HepG2 (cell line): ENCODE data around the gene ZBTB17. TPM values are rescaled to one million over a fixed set of nuclear protein-coding genes. Genes with fewer than 3 reads are reported as not detected.
A peak's percentile ranks its signal among the peaks of the same experiment; 100 is the strongest.

Source experiments
- AHDC1 ChIP-seq: sonication (generic); formaldehyde crosslinking; IDR thresholded peaks from 2 replicates; pipeline ENCODE4 v1.5.1; 2020; ENCODE audit warnings: mild to moderate bottlenecking, missing genetic modification reagents, borderline replicate concordance
- ARID2 ChIP-seq: sonication (generic); formaldehyde crosslinking; IDR thresholded peaks from 2 replicates; pipeline ENCODE4 v1.8.1; 2022; ENCODE audit warnings: mild to moderate bottlenecking, missing genetic modification reagents, borderline replicate concordance
- ATF7-NPFF ChIP-seq: sonication (generic); formaldehyde crosslinking; IDR thresholded peaks from 2 replicates; pipeline ENCODE4 v1.8.1; 2023; ENCODE audit warnings: mild to moderate bottlenecking, low read depth, missing genetic modification reagents, moderate library complexity
- EHMT2 ChIP-seq: fragments of 200-600 bp; sonication (generic); IDR thresholded peaks from 2 replicates; pipeline ENCODE4 v1.7.0; 2017; ENCODE audit warnings: antibody characterized with exemption, low read depth, low read length, borderline replicate concordance
- NPAS2 ChIP-seq: sonication (generic); formaldehyde crosslinking; IDR thresholded peaks from 2 replicates; pipeline ENCODE4 v1.8.0; 2022; ENCODE audit warnings: mild to moderate bottlenecking, missing genetic modification reagents, borderline replicate concordance
- PAX8 ChIP-seq: sonication (generic); formaldehyde crosslinking; IDR thresholded peaks from 2 replicates; pipeline ENCODE4 v1.8.0; 2022; ENCODE audit warnings: mild to moderate bottlenecking, missing genetic modification reagents, borderline replicate concordance
- PHF8 ChIP-seq: sonication (generic); formaldehyde crosslinking; IDR thresholded peaks from 2 replicates; pipeline ENCODE4 v1.5.0; 2020; ENCODE audit warnings: missing genetic modification reagents
- SAP130 ChIP-seq: IDR thresholded peaks from 2 replicates; pipeline ENCODE4 v1.6.1; 2016; ENCODE audit warnings: low read depth
- SUZ12 ChIP-seq: fragments of 150-350 bp; IDR thresholded peaks from 2 replicates; pipeline ENCODE4 v1.6.1; 2014; ENCODE audit warnings: low read depth, low read length
- TERF1 ChIP-seq: sonication (generic); formaldehyde crosslinking; IDR thresholded peaks from 2 replicates; pipeline ENCODE4 v1.8.0; 2022; ENCODE audit warnings: mild to moderate bottlenecking, missing genetic modification reagents, moderate library complexity
- ZBTB8A ChIP-seq: sonication (generic); formaldehyde crosslinking; IDR thresholded peaks from 2 replicates; pipeline ENCODE4 v1.4.0; 2020; ENCODE audit warnings: mild to moderate bottlenecking, low read depth, missing genetic modification reagents, borderline replicate concordance
- ZNF234 ChIP-seq: sonication (generic); formaldehyde crosslinking; conservative IDR thresholded peaks from 2 replicates; pipeline ENCODE4 v1.5.1; 2020; ENCODE audit warnings: mild to moderate bottlenecking, missing genetic modification reagents
- ZNF256 ChIP-seq: sonication (generic); formaldehyde crosslinking; conservative IDR thresholded peaks from 2 replicates; pipeline ENCODE4 v1.4.0; 2020; ENCODE audit warnings: missing genetic modification reagents
- ZNF274 ChIP-seq: sonication (generic); formaldehyde crosslinking; IDR thresholded peaks from 2 replicates; pipeline ENCODE4 v1.5.1; 2020; ENCODE audit warnings: mild to moderate bottlenecking, missing genetic modification reagents
- ZNF335 ChIP-seq: sonication (generic); formaldehyde crosslinking; IDR thresholded peaks from 2 replicates; pipeline ENCODE4 v1.4.0; 2020; ENCODE audit warnings: missing genetic modification reagents
- ZNF34 ChIP-seq: sonication (generic); formaldehyde crosslinking; IDR thresholded peaks from 2 replicates; pipeline ENCODE4 v1.4.0; 2020; ENCODE audit warnings: mild to moderate bottlenecking, missing genetic modification reagents, borderline replicate concordance
- ZNF354B ChIP-seq: sonication (generic); formaldehyde crosslinking; IDR thresholded peaks from 2 replicates; pipeline ENCODE4 v1.8.0; 2022; ENCODE audit warnings: mild to moderate bottlenecking, missing genetic modification reagents
- ZNF678 ChIP-seq: sonication (generic); formaldehyde crosslinking; IDR thresholded peaks from 2 replicates; pipeline ENCODE4 v1.4.0; 2020; ENCODE audit warnings: mild to moderate bottlenecking, missing genetic modification reagents
- ZNF761 ChIP-seq: sonication (generic); formaldehyde crosslinking; conservative IDR thresholded peaks from 2 replicates; pipeline ENCODE4 v1.4.0; 2020; ENCODE audit warnings: mild to moderate bottlenecking, missing genetic modification reagents
- ZNF784 ChIP-seq: sonication (generic); formaldehyde crosslinking; IDR thresholded peaks from 2 replicates; pipeline ENCODE4 v1.5.1; 2020; ENCODE audit warnings: missing genetic modification reagents, mild to moderate bottlenecking, borderline replicate concordance
- polyA plus RNA-seq, 8 experiments: library from polyadenylated mRNA; depleted of rRNA in 3 of 8; stranded (reverse) in 7 of 8; unstranded in 1 of 8; fragments of >200 nt; fragmentation: Illumina TruSeq in 4 of 8; extraction: Trizol in 4 of 8; gene quantifications; 2 replicates each; pipeline versions ENCODE4 v1.2.1 to v1.2.3, GENCODE V29; 2011 to 2016; ENCODE audit warnings: low read depth in 4 of 8, missing spikeins in 1 of 8, mixed read lengths in 1 of 8; ENCODE audit not compliant: insufficient read depth in 1 of 8
- total RNA-seq, 5 experiments: library from RNA; depleted of rRNA; stranded (reverse); fragments of >200 nt; fragmentation: Illumina TruSeq; extraction: Trizol; gene quantifications; 2 replicates each; pipeline ENCODE4 v1.2.3, GENCODE V29; 2016; ENCODE audit warnings: low read depth in 1 of 5

Gene ZBTB17
- total and polyA plus RNA-seq, 2 of the 13 experiments (the other 11 are each of a cell fraction or from before 2014, with no cell fraction given), result 16.7 to 17.0 TPM

GRCh38 chr1:15975805-15976680, at the start of gene ZBTB17 (continued):
- TF ChIP-seq NPAS2 (CRISPR knock-in tag), result no peak
- TF ChIP-seq ZNF761 (CRISPR knock-in tag), result no peak
- peak; percentile 95 for TF ChIP-seq PHF8 (CRISPR knock-in tag)
- no peak for TF ChIP-seq EHMT2
- 0 out of 2 replicates have a peak, but pooled peaks have one; percentile 36 for TF ChIP-seq ZNF274 (CRISPR knock-in tag)
- TF ChIP-seq SUZ12, result no peak
- TF ChIP-seq ZNF234 (CRISPR knock-in tag), result no peak
- TF ChIP-seq TERF1 (CRISPR knock-in tag), result no peak
- no peak for TF ChIP-seq ARID2 (CRISPR knock-in tag)
- no peak for TF ChIP-seq ZNF354B (CRISPR knock-in tag)
- TF ChIP-seq SAP130 (CRISPR knock-in tag), result peak; percentile 87
- TF ChIP-seq ZNF335 (CRISPR knock-in tag), result 0 out of 2 replicates have a peak, but pooled peaks have one; percentile 22
- TF ChIP-seq AHDC1 (CRISPR knock-in tag), result no peak
- TF ChIP-seq ZBTB8A (CRISPR knock-in tag), result no peak
- 0 out of 2 replicates have a peak, but pooled peaks have one; percentile 66 for TF ChIP-seq PAX8 (CRISPR knock-in tag)
- 0 out of 2 replicates have a peak, but pooled peaks have one; percentile 63 for TF ChIP-seq ATF7-NPFF (CRISPR knock-in tag)
- TF ChIP-seq ZNF34 (CRISPR knock-in tag), result no peak
- TF ChIP-seq ZNF678 (CRISPR knock-in tag), result no peak
- TF ChIP-seq ZNF256 (CRISPR knock-in tag), result no peak
- no peak for TF ChIP-seq ZNF784 (CRISPR knock-in tag)
